Measurements from ENCODE around the gene VSTM4.

- TF ChIP-seq EZH2 (IDR thresholded peaks at IDR 0.05; ENCODE audit: insufficient read depth, poor library complexity, severe bottlenecking) (no peak), EZH2phosphoT487 (IDR thresholded peaks at IDR 0.05; ENCODE audit: insufficient read depth, low read depth) (no peak)
Measured at GRCh38 chr10:48996329-48996728, 119.0 kb downstream of the VSTM4 start.
